B cell (primary cell): ENCODE measurements around the gene CFB. TPM values are rescaled to one million over a fixed set of nuclear protein-coding genes. Genes with fewer than 3 reads are reported as not detected.
"Not testable (repeated sequence)": the region's sequence is repeated elsewhere in the genome, so short reads cannot be mapped to it uniquely, and the experiment has no call there.

Source experiments
- ATAC-seq: fragments of 200-7000 bp; cut with Tn5 transposase; one replicate; pipeline ENCODE4 v1.10.0; 2021; ENCODE audit warnings: low read depth, mild to moderate bottlenecking, moderate number of reproducible peaks, moderate library complexity
- CTCF ChIA-PET: fragments of 350-600 bp; sonication (Branson Sonifier 250); formaldehyde crosslinking; loops from one replicate; lab custom pipeline; 2021; ENCODE audit warnings: antibody characterized with exemption, inconsistent platforms; lab: Charles Lee
- POLR2A ChIA-PET: fragments of 350-600 bp; sonication (Branson Sonifier 250); formaldehyde crosslinking; loops from one replicate; lab custom pipeline; 2021; ENCODE audit warnings: antibody characterized with exemption; lab: Charles Lee
- DNase-seq: peaks from one replicate; pipeline ENCODE4 v3.0.0; 2013
- H2AFZ ChIP-seq: 2 replicates; pipeline ENCODE4 v1.6.1; 2012; ENCODE audit warnings: mild to moderate bottlenecking, low read depth, low read length; ENCODE audit not compliant: insufficient read depth, poor library complexity, severe bottlenecking
- H3K27ac ChIP-seq, 2 donors: 1 replicate in 1 of 2; 2 replicates in 1 of 2; pipeline ENCODE4 v1.5.1; 2012 to 2013; ENCODE audit warnings: low read length in 2 of 2, mild to moderate bottlenecking in 2 of 2, moderate library complexity in 1 of 2
- H3K27me3 ChIP-seq, 4 experiments: fragments of 200-600 bp in 1 of 4; sonication (generic) in 1 of 4; replicated peaks in 1 of 4; 1 replicate in 2 of 4; 2 replicates in 2 of 4; pipeline versions ENCODE4 v1.6.1 to v1.7.0; 2013 to 2016; ENCODE audit warnings: low read length in 3 of 4, mild to moderate bottlenecking in 2 of 4, mixed read lengths in 1 of 4, moderate library complexity in 1 of 4; ENCODE audit not compliant: insufficient read depth in 4 of 4, control insufficient read depth in 3 of 4; ENCODE audit errors: control extremely low read depth in 1 of 4
- H3K36me3 ChIP-seq, 2 experiments: replicated peaks in 1 of 2; 1 replicate in 1 of 2; 2 replicates in 1 of 2; pipeline versions ENCODE4 v1.6.1 to v1.7.1; 2013; ENCODE audit warnings: low read length in 1 of 2; ENCODE audit not compliant: insufficient read depth in 2 of 2, control insufficient read depth in 1 of 2; ENCODE audit errors: control extremely low read depth in 1 of 2, extremely low read depth in 1 of 2
- H3K4me1 ChIP-seq, 2 donors: fragments of 200-600 bp in 1 of 2; sonication (generic) in 1 of 2; 1 replicate in 1 of 2; 2 replicates in 1 of 2; pipeline versions ENCODE4 v1.5.1 to v1.6.1; 2013 to 2017; ENCODE audit warnings: low read length in 2 of 2; ENCODE audit not compliant: control insufficient read depth in 2 of 2, insufficient read depth in 2 of 2
- H3K4me2 ChIP-seq: replicated peaks from 2 replicates; pipeline ENCODE3; 2012; ENCODE audit warnings: mild to moderate bottlenecking, low read depth, low read length; ENCODE audit not compliant: poor library complexity, severe bottlenecking
- H3K4me3 ChIP-seq, 5 experiments: fragments of 200-600 bp in 1 of 5; sonication (generic) in 1 of 5; 1 replicate in 3 of 5; 2 replicates in 2 of 5; pipeline versions ENCODE4 v1.5.1 to v1.7.0; 2011 to 2016; ENCODE audit warnings: low read length in 4 of 5, mild to moderate bottlenecking in 4 of 5, low read depth in 2 of 5, control low read depth in 1 of 5, moderate library complexity in 1 of 5; ENCODE audit not compliant: insufficient read depth in 1 of 5; ENCODE audit errors: control extremely low read depth in 1 of 5, extremely low read depth in 1 of 5
- H3K79me2 ChIP-seq: fragments of 200-600 bp; sonication (generic); one replicate; pipeline ENCODE4 v1.6.0; 2016; ENCODE audit warnings: low read length; ENCODE audit not compliant: control insufficient read depth, insufficient read depth
- H3K9ac ChIP-seq: fragments of 200-600 bp; sonication (generic); 2 replicates; pipeline ENCODE4 v1.6.1; 2017; ENCODE audit warnings: mild to moderate bottlenecking, low read length, moderate library complexity
- H3K9me3 ChIP-seq, 3 donors: one replicate each; pipeline versions ENCODE4 v1.6.1 to v1.7.1; 2013; ENCODE audit warnings: low read length in 2 of 3; ENCODE audit not compliant: control insufficient read depth in 2 of 3, insufficient read depth in 1 of 3; ENCODE audit errors: control extremely low read depth in 1 of 3
- H4K20me1 ChIP-seq: 2 replicates; pipeline ENCODE4 v1.6.0; 2012; ENCODE audit warnings: mild to moderate bottlenecking, low read length; ENCODE audit not compliant: insufficient read depth, control insufficient read depth, poor library complexity, severe bottlenecking
- H3K27ac Mint-ChIP-seq: one replicate; pipeline ENCODE4 v1.8.0; 2021; ENCODE audit warnings: mixed read lengths
- H3K27me3 Mint-ChIP-seq: one replicate; pipeline ENCODE4 v1.8.0; 2021; ENCODE audit warnings: mixed read lengths
- H3K4me1 Mint-ChIP-seq: one replicate; pipeline ENCODE4 v1.8.0; 2021; ENCODE audit warnings: mixed read lengths
- H3K4me3 Mint-ChIP-seq: one replicate; pipeline ENCODE4 v1.8.0; 2021; ENCODE audit warnings: mixed read lengths
- H3K9me3 Mint-ChIP-seq: one replicate; pipeline ENCODE4 v1.8.0; 2022; ENCODE audit warnings: mixed read lengths; ENCODE audit not compliant: insufficient read depth
- CTCF ChIP-seq: fragments of 200-600 bp; IDR thresholded peaks from one replicate; pipeline ENCODE4 v1.8.0; 2022; ENCODE audit warnings: antibody characterized with exemption, mild to moderate bottlenecking
- EZH2 ChIP-seq: IDR thresholded peaks from 2 replicates; pipeline ENCODE4 v1.6.1; 2012; ENCODE audit warnings: borderline replicate concordance, low read depth, mild to moderate bottlenecking, moderate library complexity, low read length; ENCODE audit not compliant: insufficient read depth, poor library complexity, severe bottlenecking
- WGBS: methylation state at CpG from one replicate; pipeline ENCODE4 v1.1.5; 2013; ENCODE audit warnings: missing lambda C conversion rate; ENCODE audit not compliant: insufficient coverage; 5-methylcytosine and 5-hydroxymethylcytosine counted together
- intact Hi-C: fragments of 100-400 bp; cut with micrococcal nuclease; formaldehyde crosslinking; loops from one replicate; pipeline ENCODE4 v1.10.0; 2022
- polyA plus RNA-seq: library from polyadenylated mRNA; depleted of rRNA; stranded (reverse); fragments of >200 nt; gene quantifications from 2 replicates; pipeline ENCODE4 v1.2.3, GENCODE V29; 2012
- total RNA-seq, 2 donors: library from RNA; stranded (reverse); fragments of 120-200 nt in 1 of 2; gene quantifications; 1 replicate in 1 of 2; 2 replicates in 1 of 2; pipeline versions ENCODE4 v1.2.3 to v1.2.4, GENCODE V29; 2013 to 2022

CFB gene
- total and polyA plus RNA-seq, 2 donors (not counting 1 experiment from before 2014, with no cell fraction given) = not detected

GRCh38 chr6:31907158-31907813 lies 38.6 kb upstream of the CFB start:
- POLR2A ChIA-PET = no interaction called here
- TF ChIP-seq EZH2 = no peak
- no peak for TF ChIP-seq CTCF

GRCh38 chr6:31908255-31908654 lies 37.6 kb upstream of the CFB start:
- H3K27ac ChIP-seq, intact Hi-C loops, H3K27me3 ChIP-seq, H3K4me1 Mint-ChIP-seq, H3K36me3 ChIP-seq, H3K4me1 ChIP-seq, ATAC-seq, H4K20me1 ChIP-seq, H3K4me2 ChIP-seq, DNase-seq, H3K9me3 Mint-ChIP-seq, H3K9ac ChIP-seq, H3K4me3 ChIP-seq, H3K4me3 Mint-ChIP-seq, H3K9me3 ChIP-seq, H2AFZ ChIP-seq, H3K79me2 ChIP-seq, H3K27ac Mint-ChIP-seq: not testable (repeated sequence)
- no CpG with 5 or more reads among the region's 5 CpGs for WGBS
- CTCF ChIA-PET = interaction anchor here (0.6 kb wide), 1 partner anchor 12 kb away, joined by 3 read pairs; no protein-coding TSS in a partner anchor
- peaks cover 13% of the 10 kb centered on the region for H3K27me3 Mint-ChIP-seq
- POLR2A ChIA-PET = interaction anchor here (0.7 kb wide), 1 partner anchor 11 kb away, joined by 3 read pairs; the partner anchor contains the start of gene EHMT2

More at GRCh38 chr6:31907158-31907813, 38.6 kb upstream of the CFB start:
- Histone ChIP-seq H3K27me3 (no peaks in the 10 kb centered on the region), H3K9me3 (no peaks in the 10 kb centered on the region), H3K79me2 (no peaks in the 10 kb centered on the region), H3K4me3 (no peak overlapping the region), H2AFZ (no peak overlapping the region), H3K9ac (no peak overlapping the region), H3K27ac (no peak overlapping the region), H3K36me3 (no peaks in the 10 kb centered on the region), H3K4me1 (peaks cover 7 to 8% of the 10 kb centered on the region in 2 donors), H4K20me1 (no peaks in the 10 kb centered on the region), H3K4me2 (no peak overlapping the region)
- Mint-ChIP-seq H3K4me3 (no peak overlapping the region), H3K9me3 (no peaks in the 10 kb centered on the region), H3K4me1 (peaks cover 10% of the 10 kb centered on the region), H3K27ac (no peak overlapping the region), H3K27me3 (peaks cover 11% of the 10 kb centered on the region)
- no peak for DNase-seq
- WGBS = 37% methylated on average over 3 of the region's 7 CpGs
- ATAC-seq = no peak
- CTCF ChIA-PET = interaction anchor here (0.6 to 0.7 kb wide), 2 partner anchors 369 to 671 kb away, joined by 3 read pairs; no protein-coding TSS in a partner anchor
- intact Hi-C loops = no loop called here
